Gastroesophageal sphincter (tissue), 4 donors: ENCODE data around the gene SH3GLB2. TPM values are rescaled to one million over a fixed set of nuclear protein-coding genes. Genes with fewer than 3 reads are reported as not detected.
"Not testable (repeated sequence)": the region's sequence is repeated elsewhere in the genome, so short reads cannot be mapped to it uniquely, and the experiment has no call there.

Experiments used
- ATAC-seq: fragments of 150-250 bp; one replicate; pipeline ENCODE4 v1.9.1; 2016; ENCODE audit warnings: mild to moderate bottlenecking, moderate library complexity
- H3K27ac ChIP-seq, 4 donors: fragments of 200-600 bp; sonication (generic) in 3 of 4; 1 replicate in 3 of 4; 2 replicates in 1 of 4; pipeline ENCODE4 v1.5.1; 2016 to 2019
- H3K27me3 ChIP-seq: fragments of 200-600 bp; sonication (generic); one replicate; pipeline ENCODE4 v1.5.1; 2019
- H3K36me3 ChIP-seq, 2 donors: fragments of 200-600 bp; sonication (generic); one replicate each; pipeline ENCODE4 v1.5.1; 2019; ENCODE audit warnings: control low read depth in 1 of 2
- H3K4me1 ChIP-seq, 3 donors: fragments of 200-600 bp; sonication (generic); 1 replicate in 2 of 3; 2 replicates in 1 of 3; pipeline ENCODE4 v1.5.1; 2016 to 2019; ENCODE audit warnings: control low read depth in 2 of 3
- H3K4me3 ChIP-seq, 2 donors: fragments of 200-600 bp; sonication (generic); one replicate each; pipeline ENCODE4 v1.5.1; 2019; ENCODE audit warnings: mild to moderate bottlenecking in 1 of 2, moderate library complexity in 1 of 2
- H3K9me3 ChIP-seq, 3 donors: fragments of 200-600 bp; sonication (generic); one replicate each; pipeline ENCODE4 v1.5.1; 2017 to 2019; ENCODE audit warnings: control low read depth in 2 of 3
- CTCF ChIP-seq, 4 experiments: fragments of 200-600 bp in 2 of 4; fragments of 450-650 bp in 2 of 4; sonication (generic) in 1 of 4; IDR thresholded peaks; one replicate each; pipeline ENCODE4 v1.5.1; 2017 to 2019; ENCODE audit warnings: antibody characterized with exemption in 4 of 4, mild to moderate bottlenecking in 2 of 4, moderate library complexity in 2 of 4
- EP300 ChIP-seq: sonication (generic); formaldehyde crosslinking; IDR thresholded peaks from one replicate; pipeline ENCODE4 v1.6.1; 2017; ENCODE audit warnings: antibody characterized with exemption, mild to moderate bottlenecking
- POLR2A ChIP-seq, 2 donors: fragments of 450-650 bp; IDR thresholded peaks; one replicate each; pipeline ENCODE4 v1.6.1; 2017; ENCODE audit warnings: antibody characterized with exemption in 2 of 2, mild to moderate bottlenecking in 2 of 2, moderate library complexity in 1 of 2
- POLR2AphosphoS5 ChIP-seq: sonication (generic); formaldehyde crosslinking; IDR thresholded peaks from one replicate; pipeline ENCODE4 v1.6.1; 2017; ENCODE audit warnings: antibody characterized with exemption
- WGBS, 2 donors: methylation state at CpG; one replicate each; pipeline ENCODE4 v1.1.5; 2018; ENCODE audit warnings: low coverage in 1 of 2; 5-methylcytosine and 5-hydroxymethylcytosine counted together
- total RNA-seq, 4 donors: library from RNA; depleted of rRNA; stranded (reverse); fragments of >200 nt; gene quantifications; one replicate each; pipeline ENCODE4 v1.1.0, GENCODE V29; 2016

Gene SH3GLB2
- total RNA-seq, 4 donors from 2014 or later, result 80.3 to 123 (median 83.6) TPM

DNA sequence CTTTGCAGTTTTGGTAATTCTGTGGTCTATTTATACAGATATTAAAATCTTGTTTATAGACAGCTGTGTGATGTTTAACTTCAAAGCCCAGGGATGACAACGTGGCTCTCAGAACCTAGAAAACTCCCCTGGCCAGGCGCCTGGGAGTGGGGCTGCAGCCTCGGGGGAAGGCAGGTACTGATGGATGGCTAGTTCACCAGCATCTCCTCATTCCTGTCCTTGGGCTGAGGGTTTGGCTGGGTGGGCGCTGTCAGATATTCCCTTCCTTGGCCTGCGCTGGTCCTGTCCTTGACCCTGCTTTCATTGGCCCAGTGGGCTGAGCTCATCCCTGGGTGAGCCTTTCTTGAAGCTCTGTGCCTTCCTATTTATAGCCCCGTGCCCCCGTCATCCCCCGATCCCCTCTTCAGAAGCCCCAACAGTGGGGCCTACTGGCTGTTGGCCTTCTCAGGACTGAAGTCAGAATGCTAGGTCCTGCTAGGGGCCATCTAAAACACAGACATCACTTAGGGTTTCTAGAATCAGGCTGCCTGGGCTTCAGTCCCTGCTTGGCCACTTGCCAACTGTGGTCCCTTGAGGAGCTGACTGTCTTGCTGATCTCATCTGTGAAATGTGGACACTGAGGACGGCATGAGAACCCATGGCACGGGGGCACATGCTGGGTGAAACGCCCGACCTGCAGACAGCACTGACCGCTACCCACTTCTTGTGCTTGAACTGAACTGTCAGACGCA, 20.9 kb downstream of the SH3GLB2 start:
- no peak for TF ChIP-seq CTCF (IDR thresholded peaks at IDR 0.05)
- H3K4me3 ChIP-seq, result no peak overlapping the region
- ATAC-seq, result peak; percentile 20
- peaks cover 0 to 94% of the 10 kb centered on the region in 2 donors for H3K36me3 ChIP-seq
- no peaks in the 10 kb centered on the region for H3K27me3 ChIP-seq
- peaks cover 0 to 21% (median 7%) of the 10 kb centered on the region in 3 donors for H3K4me1 ChIP-seq
- 13 to 57% methylated on average over 3 to 9 of the region's 14 CpGs for WGBS, 2 donors
- peak overlapping the region in 3 of 4 donors; percentile 47 to 68 (median 60) for H3K27ac ChIP-seq
- H3K9me3 ChIP-seq, result no peaks in the 10 kb centered on the region

- H3K4me1 ChIP-seq, result peaks cover 0 to 21% (median 7%) of the 10 kb centered on the region in 3 donors
- peak overlapping the region in 3 of 4 donors; percentile 60 to 68 (median 67) for H3K27ac ChIP-seq
- ATAC-seq, result peak; percentile 88
- WGBS, 2 donors, result 44 to 53% methylated on average over 9 to 17 of the region's 21 CpGs
- H3K27me3 ChIP-seq, result no peaks in the 10 kb centered on the region
- H3K36me3 ChIP-seq, result peaks cover 0 to 94% of the 10 kb centered on the region in 2 donors
- TF ChIP-seq POLR2A (IDR thresholded peaks at IDR 0.05), result no peak
- no peak for TF ChIP-seq EP300
- TF ChIP-seq POLR2AphosphoS5, result no peak
- TF ChIP-seq CTCF (IDR thresholded peaks at IDR 0.05), result peak in 3 of 4 experiments; percentile 69 to 83 (median 74)
- H3K9me3 ChIP-seq, result no peaks in the 10 kb centered on the region
- no peak overlapping the region for H3K4me3 ChIP-seq
Measured at GRCh38 chr9:129006328-129007034, 21.6 kb downstream of the SH3GLB2 start.

- peaks cover 0 to 94% of the 10 kb centered on the region in 2 donors for H3K36me3 ChIP-seq
- H3K27ac ChIP-seq, result no peak overlapping the region
- no peak overlapping the region for H3K4me3 ChIP-seq
- TF ChIP-seq POLR2A (IDR thresholded peaks at IDR 0.05) (no peak), POLR2AphosphoS5 (no peak)
- no peaks in the 10 kb centered on the region for H3K9me3 ChIP-seq
- peaks cover 0 to 21% (median 7%) of the 10 kb centered on the region in 3 donors for H3K4me1 ChIP-seq
- H3K27me3 ChIP-seq, result no peaks in the 10 kb centered on the region
- ATAC-seq, result no peak
- 58 to 68% methylated on average over 2 to 4 of the region's 10 CpGs for WGBS, 2 donors
Measured at GRCh38 chr9:129005336-129005997, 22.7 kb downstream of the SH3GLB2 start.

DNA sequence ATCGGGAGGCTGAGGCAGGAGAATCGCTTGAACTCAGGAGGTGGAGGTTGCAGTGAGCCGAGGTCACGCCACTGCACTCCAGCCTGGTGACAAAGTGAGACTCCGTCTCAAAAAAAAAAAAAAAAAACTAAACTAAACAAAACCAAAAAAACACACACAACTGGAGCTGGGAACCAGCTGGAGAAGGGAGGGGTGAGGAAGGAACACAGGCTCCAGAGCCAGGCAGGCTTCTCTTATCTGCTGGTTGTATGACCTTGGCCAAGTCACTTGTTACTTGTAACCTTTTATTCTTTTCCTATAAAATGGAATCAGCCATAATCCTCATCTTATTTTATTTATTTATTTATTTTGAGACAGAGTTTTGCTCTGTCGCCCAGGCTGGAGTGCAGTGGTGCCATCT, 24.0 kb downstream of the SH3GLB2 start:
- 94% methylated on average over 6 of the region's 6 CpGs; no CpG with 5 or more reads in 1 of the 2 donors for WGBS, 2 donors
- Histone ChIP-seq H3K4me1 (peaks cover 0 to 21% (median 7%) of the 10 kb centered on the region in 3 donors), H3K36me3 (peaks cover 0 to 94% of the 10 kb centered on the region in 2 donors)
- not testable (repeated sequence) for H3K27me3 ChIP-seq, H3K9me3 ChIP-seq, H3K27ac ChIP-seq, ATAC-seq, H3K4me3 ChIP-seq

DNA sequence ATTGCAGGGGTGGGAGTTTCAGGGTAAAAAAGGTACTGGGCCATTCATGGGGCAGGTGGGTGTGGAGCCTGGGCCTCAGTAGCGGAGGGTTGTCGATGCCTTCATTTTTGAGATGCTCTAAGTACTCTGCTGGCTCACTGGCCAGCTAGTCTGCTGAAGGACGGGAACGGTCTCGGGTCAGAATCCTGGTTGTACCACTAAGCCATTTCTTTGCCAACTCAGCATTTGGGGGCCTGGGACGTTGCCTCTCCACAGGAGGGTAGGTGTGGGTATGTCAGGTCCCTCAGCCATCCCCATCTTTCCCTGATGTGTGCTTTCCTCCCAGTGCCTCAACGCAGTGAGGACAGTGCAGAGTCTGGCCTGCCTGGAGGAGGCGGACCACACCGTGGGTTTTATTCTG, 25.1 kb downstream of the SH3GLB2 start:
- no CpG with 5 or more reads among the region's 9 CpGs for WGBS, 2 donors
- peaks cover 0 to 17% (median 7%) of the 10 kb centered on the region in 3 donors for H3K4me1 ChIP-seq
- H3K36me3 ChIP-seq, result peaks cover 0 to 94% of the 10 kb centered on the region in 2 donors
- H3K27me3 ChIP-seq, result no peaks in the 10 kb centered on the region
- no peak for ATAC-seq
- H3K9me3 ChIP-seq, result no peaks in the 10 kb centered on the region
- no peak for TF ChIP-seq POLR2AphosphoS5
- TF ChIP-seq EP300, result no peak
- no peak for TF ChIP-seq CTCF (IDR thresholded peaks at IDR 0.05)
- TF ChIP-seq POLR2A (IDR thresholded peaks at IDR 0.05), result no peak
- no peak overlapping the region for H3K4me3 ChIP-seq
- no peak overlapping the region for H3K27ac ChIP-seq
